ENCODE data around the gene TLR8.

DNA sequence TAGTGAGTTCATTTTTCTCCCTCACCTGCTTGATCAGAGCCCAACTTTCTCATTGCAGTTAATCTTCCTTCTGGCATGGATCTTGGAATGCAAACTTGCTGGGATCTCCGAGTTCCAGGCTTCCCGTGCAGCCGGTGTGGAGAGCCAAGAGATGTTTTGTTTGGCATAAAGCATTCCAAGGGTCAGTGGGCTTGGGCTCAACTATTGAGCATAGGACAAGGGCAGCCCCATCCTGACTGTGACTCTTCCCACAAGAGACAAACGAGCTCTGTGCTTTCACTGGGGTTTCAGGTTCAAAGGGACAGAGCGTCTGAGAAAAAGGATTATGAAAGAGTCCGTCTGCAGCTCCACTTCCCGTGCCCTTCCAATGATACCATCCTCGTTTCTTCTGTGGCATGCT, 29.0 kb upstream of the TLR8 start:
- TF ChIP-seq POLR2A (IDR thresholded peaks at IDR 0.05; ENCODE audit: low read depth, low read length) (no peak), POLR2AphosphoS5 (IDR thresholded peaks at IDR 0.05; ENCODE audit: low read depth, low read length) (no peak), TAF1 (IDR thresholded peaks at IDR 0.05; ENCODE audit: low read depth, low read length) (no peak), PAX5 (IDR thresholded peaks at IDR 0.05; ENCODE audit: insufficient read depth, low read length, severe bottlenecking) (no peak), SPI1 (IDR thresholded peaks at IDR 0.05; ENCODE audit: low read depth, low read length) (no peak), POU2F2 (IDR thresholded peaks at IDR 0.05; ENCODE audit: low read depth, low read length) (no peak)
